ENCODE data around the gene SNAPC4. TPM values are rescaled to one million over a fixed set of nuclear protein-coding genes. Genes with fewer than 3 reads are reported as not detected.

The SNAPC4 gene
- total RNA-seq, 1 experiment from 2014 or later, result 29.7 TPM

DNA sequence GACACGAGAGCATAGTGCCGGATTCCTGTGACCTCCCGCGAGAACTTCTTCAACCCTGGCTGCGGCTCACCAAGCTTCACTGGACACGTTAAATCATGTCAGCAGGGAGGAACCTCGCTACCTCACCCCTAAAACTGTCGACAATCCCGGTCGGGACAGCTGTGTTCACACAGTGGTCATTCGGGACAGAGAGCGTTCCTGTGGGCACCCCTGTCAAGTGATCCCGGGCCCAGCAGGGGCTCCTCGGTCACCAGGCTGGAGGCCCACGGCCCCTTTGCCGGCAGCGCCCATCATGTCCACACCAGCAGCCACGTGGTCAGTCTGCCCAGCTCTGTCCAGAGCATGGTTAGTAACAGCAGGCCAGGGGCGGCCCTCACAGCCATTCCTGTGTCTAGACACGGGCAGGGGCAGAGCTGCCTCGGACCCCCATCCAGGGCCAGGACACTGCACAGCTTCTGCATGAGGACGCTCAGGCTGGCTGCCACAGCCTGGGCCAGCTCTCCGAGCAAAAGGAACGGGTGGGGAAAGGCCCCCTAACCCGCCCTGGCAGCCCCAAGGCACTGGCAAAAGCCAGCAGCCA is 36.2 kb upstream of the SNAPC4 start:
- no peak overlapping the region for H2AK5ac ChIP-seq (ENCODE audit: insufficient read length, low read length)
- no peak overlapping the region for H3T11ph ChIP-seq (ENCODE audit: low read length)
- Mint-ChIP-seq H3K27me3 (ENCODE audit: low read depth) (no peaks in the 10 kb centered on the region), H3K4me1 (peaks cover 15 to 16% of the 10 kb centered on the region in 2 experiments), H3K4me3 (peak overlapping the region in 1 of 2 experiments; percentile 82; a peak in 1 of 5 replicates), H3K27ac (peak overlapping the region in 1 of 3 experiments; percentile 27; a peak in 1 of 7 replicates), H3K36me3 (ENCODE audit: insufficient read depth in 1 of 3, low read depth in 3 of 3) (peaks cover 2 to 18% (median 6%) of the 10 kb centered on the region in 3 experiments; a peak in 6 of 7 replicates), H3K9me3 (no peaks in the 10 kb centered on the region)
- H4K20me1 ChIP-seq (ENCODE audit: control insufficient read depth, insufficient read depth, insufficient read length), result no peaks in the 10 kb centered on the region
- H2BK120ac ChIP-seq (ENCODE audit: low read depth, low read length, poor library complexity, severe bottlenecking), result no peak overlapping the region
- no peak overlapping the region for H3K23ac ChIP-seq (ENCODE audit: insufficient read length, low read depth, low read length)
- H2BK20ac ChIP-seq (ENCODE audit: low read depth, low read length, poor library complexity, severe bottlenecking), result no peak overlapping the region
- WGBS (ENCODE audit: extremely low coverage, insufficient read length, low lambda C conversion rate), result no CpG with 5 or more reads among the region's 25 CpGs
- no peak overlapping the region for H2BK12ac ChIP-seq (ENCODE audit: insufficient read length, low read depth, low read length)
- H4K5ac ChIP-seq (ENCODE audit: insufficient read length, low read depth, low read length), result no peak overlapping the region
- H3K14ac ChIP-seq (ENCODE audit: insufficient read depth, low read length), result no peak overlapping the region
- peaks cover 2% of the 10 kb centered on the region for H3K79me1 ChIP-seq (ENCODE audit: insufficient read depth, low read depth, low read length, poor library complexity, severe bottlenecking)
- no peak overlapping the region for H3K18ac ChIP-seq (ENCODE audit: insufficient read length, low read depth, low read length)
- H3K9ac ChIP-seq (ENCODE audit: extremely low read depth, insufficient read length, low read length), result no peak overlapping the region
- DNase-seq, result no peak
- no peak overlapping the region for H2BK15ac ChIP-seq (ENCODE audit: low read depth, low read length)
- no peak overlapping the region for H2AFZ ChIP-seq (ENCODE audit: low read length)
- no peak overlapping the region for H4K91ac ChIP-seq (ENCODE audit: insufficient read length, low read depth, low read length)
- no peaks in the 10 kb centered on the region for H3K27me3 ChIP-seq (ENCODE audit: insufficient read depth, low read length)
- no peak overlapping the region for H3K56ac ChIP-seq (ENCODE audit: insufficient read length, low read depth, low read length)
- no peak overlapping the region for H4K8ac ChIP-seq (replicated peaks; ENCODE audit: insufficient read length, low read depth, low read length)
- no peaks in the 10 kb centered on the region for H3K4me1 ChIP-seq (ENCODE audit: insufficient read depth, low read length)
- no peaks in the 10 kb centered on the region for H3K9me3 ChIP-seq (ENCODE audit: control insufficient read depth, low read depth, low read length)
- H3K27ac ChIP-seq (ENCODE audit: insufficient read length, low read depth, low read length), result no peak overlapping the region
- H3K4me2 ChIP-seq (ENCODE audit: insufficient read depth, insufficient read length, low read length), result no peak overlapping the region
- H3K4ac ChIP-seq (ENCODE audit: low read depth, low read length), result no peak overlapping the region
- peaks cover 14% of the 10 kb centered on the region for H3K23me2 ChIP-seq (ENCODE audit: insufficient read length, low read depth, low read length, poor library complexity, severe bottlenecking)
- no peak overlapping the region for H2BK5ac ChIP-seq (ENCODE audit: insufficient read length, low read length)
- H3K79me2 ChIP-seq (ENCODE audit: insufficient read depth, low read length), result peaks cover 5% of the 10 kb centered on the region; the same call in 1 of the 2 replicates
- TF ChIP-seq, protein P1, sequence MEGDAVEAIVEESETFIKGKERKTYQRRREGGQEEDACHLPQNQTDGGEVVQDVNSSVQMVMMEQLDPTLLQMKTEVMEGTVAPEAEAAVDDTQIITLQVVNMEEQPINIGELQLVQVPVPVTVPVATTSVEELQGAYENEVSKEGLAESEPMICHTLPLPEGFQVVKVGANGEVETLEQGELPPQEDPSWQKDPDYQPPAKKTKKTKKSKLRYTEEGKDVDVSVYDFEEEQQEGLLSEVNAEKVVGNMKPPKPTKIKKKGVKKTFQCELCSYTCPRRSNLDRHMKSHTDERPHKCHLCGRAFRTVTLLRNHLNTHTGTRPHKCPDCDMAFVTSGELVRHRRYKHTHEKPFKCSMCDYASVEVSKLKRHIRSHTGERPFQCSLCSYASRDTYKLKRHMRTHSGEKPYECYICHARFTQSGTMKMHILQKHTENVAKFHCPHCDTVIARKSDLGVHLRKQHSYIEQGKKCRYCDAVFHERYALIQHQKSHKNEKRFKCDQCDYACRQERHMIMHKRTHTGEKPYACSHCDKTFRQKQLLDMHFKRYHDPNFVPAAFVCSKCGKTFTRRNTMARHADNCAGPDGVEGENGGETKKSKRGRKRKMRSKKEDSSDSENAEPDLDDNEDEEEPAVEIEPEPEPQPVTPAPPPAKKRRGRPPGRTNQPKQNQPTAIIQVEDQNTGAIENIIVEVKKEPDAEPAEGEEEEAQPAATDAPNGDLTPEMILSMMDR (conservative IDR thresholded peaks at IDR 0.05), result no peak
